ENCODE data around the gene MUC5AC.
"Not testable (repeated sequence)": the region's sequence is repeated elsewhere in the genome, so short reads cannot be mapped to it uniquely, and the experiment has no call there.

MUC5AC gene

GRCh38 chr11:1237128-1237580 lies 79.4 kb downstream of the MUC5AC start:
- DNase-seq (ENCODE audit: low spot score) = peak; percentile 68

- DNase-seq (ENCODE audit: low spot score) = no peak
Measured at GRCh38 chr11:1237851-1238250, 80.1 kb downstream of the MUC5AC start.

- DNase-seq (ENCODE audit: low spot score) = no peak
Measured at GRCh38 chr11:1238767-1239595, 81.2 kb downstream of the MUC5AC start.

GRCh38 chr11:1239596-1240205 lies 81.9 kb downstream of the MUC5AC start:
- no peak for DNase-seq (ENCODE audit: low spot score)

- DNase-seq (ENCODE audit: low spot score) = no peak
Measured at GRCh38 chr11:1240771-1241170, 83.0 kb downstream of the MUC5AC start.

GRCh38 chr11:1241706-1242105 lies 84.0 kb downstream of the MUC5AC start:
- no peak for DNase-seq (ENCODE audit: low spot score)

- DNase-seq (ENCODE audit: low spot score) = no peak
Measured at GRCh38 chr11:1242289-1242688, 84.5 kb downstream of the MUC5AC start.

GRCh38 chr11:1242751-1243150 lies 85.0 kb downstream of the MUC5AC start:
- DNase-seq (ENCODE audit: low spot score) = not testable (repeated sequence)

GRCh38 chr11:1243521-1243920 lies 85.8 kb downstream of the MUC5AC start:
- DNase-seq (ENCODE audit: low spot score) = not testable (repeated sequence)

- DNase-seq (ENCODE audit: low spot score) = not testable (repeated sequence)
Measured at GRCh38 chr11:1244557-1244956, 86.8 kb downstream of the MUC5AC start.

- DNase-seq (ENCODE audit: low spot score) = not testable (repeated sequence)
Measured at GRCh38 chr11:1245717-1246116, 88.0 kb downstream of the MUC5AC start.

- not testable (repeated sequence) for DNase-seq (ENCODE audit: low spot score)
Measured at GRCh38 chr11:1246301-1246700, 88.5 kb downstream of the MUC5AC start.

GRCh38 chr11:1247026-1247425 lies 89.3 kb downstream of the MUC5AC start:
- DNase-seq (ENCODE audit: low spot score) = not testable (repeated sequence)

GRCh38 chr11:1248951-1249350 lies 91.2 kb downstream of the MUC5AC start:
- DNase-seq (ENCODE audit: low spot score) = not testable (repeated sequence)

GRCh38 chr11:1250411-1250810 lies 92.7 kb downstream of the MUC5AC start:
- not testable (repeated sequence) for DNase-seq (ENCODE audit: low spot score)

Measured in SW480 (cell line).